ENCODE data around the gene REEP1.
"Not testable (repeated sequence)": the region's sequence is repeated elsewhere in the genome, so short reads cannot be mapped to it uniquely, and the experiment has no call there.

REEP1 gene

GRCh38 chr2:86239326-86239725 lies 98.1 kb downstream of the REEP1 start:
- DNase-seq, result no peak

- DNase-seq, result no peak
These were observed 99.1 kb downstream of the REEP1 start for GRCh38 chr2:86238354-86238753.

GRCh38 chr2:86237172-86237571 lies 100.3 kb downstream of the REEP1 start:
- DNase-seq, result no peak

- no peak for DNase-seq
These were observed 102.0 kb downstream of the REEP1 start for GRCh38 chr2:86235196-86235980.

- no peak for DNase-seq
These were observed 102.8 kb downstream of the REEP1 start for GRCh38 chr2:86234563-86235131.

- DNase-seq, result no peak
These were observed 104.0 kb downstream of the REEP1 start for GRCh38 chr2:86233436-86233835.

- no peak for DNase-seq
These were observed 104.5 kb downstream of the REEP1 start for GRCh38 chr2:86232910-86233309.

- DNase-seq, result no peak
These were observed 105.0 kb downstream of the REEP1 start for GRCh38 chr2:86232373-86232784.

GRCh38 chr2:86231680-86232372 lies 105.6 kb downstream of the REEP1 start:
- DNase-seq, result no peak

- no peak for DNase-seq
These were observed 106.5 kb downstream of the REEP1 start for GRCh38 chr2:86230961-86231360.

- no peak for DNase-seq
These were observed 108.2 kb downstream of the REEP1 start for GRCh38 chr2:86229221-86229620.

GRCh38 chr2:86228574-86228973 lies 108.9 kb downstream of the REEP1 start:
- DNase-seq, result not testable (repeated sequence)

GRCh38 chr2:86227685-86228084 lies 109.7 kb downstream of the REEP1 start:
- no peak for DNase-seq

- no peak for DNase-seq
These were observed 110.5 kb downstream of the REEP1 start for GRCh38 chr2:86226636-86227520.

- no peak for DNase-seq
These were observed 111.4 kb downstream of the REEP1 start for GRCh38 chr2:86226070-86226469.

- DNase-seq, result no peak
These were observed 111.8 kb downstream of the REEP1 start for GRCh38 chr2:86225581-86225980.

- DNase-seq, result no peak
These were observed 112.6 kb downstream of the REEP1 start for GRCh38 chr2:86224645-86225355.

GRCh38 chr2:86223927-86224560 lies 113.4 kb downstream of the REEP1 start:
- no peak for DNase-seq

GRCh38 chr2:86223140-86223926 lies 114.1 kb downstream of the REEP1 start:
- DNase-seq, result no peak

- DNase-seq, result no peak
These were observed 116.3 kb downstream of the REEP1 start for GRCh38 chr2:86221066-86221684.

- DNase-seq, result no peak
These were observed 117.5 kb downstream of the REEP1 start for GRCh38 chr2:86219896-86220295.

Data from NCI-H1105 (cell line).